TTC549 (cell line): Measurements from ENCODE around the gene PTPRM.

Source experiments
- FAIRE-seq: peaks from 2 replicates; lab custom pipeline; 2012; peaks lifted over from hg19 to GRCh38; lab: Jason Lieb, UNC

The PTPRM gene

DNA sequence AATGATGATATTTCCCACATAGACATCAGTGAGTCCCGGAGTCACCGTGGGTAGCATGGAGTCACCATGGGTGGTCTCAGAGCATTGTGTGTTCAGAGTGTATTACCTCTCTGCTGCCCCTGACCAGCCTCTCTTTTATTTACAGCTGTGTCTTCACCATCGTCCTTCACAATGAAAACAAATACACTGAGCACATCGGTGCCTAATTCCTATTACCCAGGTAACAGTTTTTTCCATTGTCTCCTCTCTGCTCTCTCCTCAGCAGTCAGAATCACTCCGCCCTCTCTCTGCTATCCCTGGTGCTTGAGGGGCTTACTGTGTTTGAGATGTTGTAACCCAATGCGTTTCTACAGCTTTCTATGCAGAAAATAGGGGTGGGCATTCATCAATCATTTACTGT, 680.6 kb downstream of the PTPRM start:
- no peak for FAIRE-seq

DNA sequence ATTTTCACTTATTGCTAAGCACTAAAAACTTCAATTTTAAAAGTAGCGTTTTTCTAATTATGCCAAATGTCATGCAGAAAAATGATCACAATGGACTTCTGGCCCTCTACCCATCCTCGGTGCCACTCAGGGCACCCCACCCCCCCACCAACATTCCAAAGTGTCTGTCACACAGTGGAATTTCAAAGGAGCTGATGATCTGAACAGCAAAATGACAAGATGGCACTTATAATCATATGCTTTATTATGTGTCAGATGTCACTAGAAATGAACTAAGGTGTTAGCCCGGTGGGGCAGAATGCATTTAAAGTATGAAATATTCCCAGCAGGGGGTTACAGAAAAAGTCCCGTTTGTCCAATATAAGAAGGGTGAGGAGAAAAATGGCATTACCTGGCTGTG, 681.5 kb downstream of the PTPRM start:
- no peak for FAIRE-seq

DNA sequence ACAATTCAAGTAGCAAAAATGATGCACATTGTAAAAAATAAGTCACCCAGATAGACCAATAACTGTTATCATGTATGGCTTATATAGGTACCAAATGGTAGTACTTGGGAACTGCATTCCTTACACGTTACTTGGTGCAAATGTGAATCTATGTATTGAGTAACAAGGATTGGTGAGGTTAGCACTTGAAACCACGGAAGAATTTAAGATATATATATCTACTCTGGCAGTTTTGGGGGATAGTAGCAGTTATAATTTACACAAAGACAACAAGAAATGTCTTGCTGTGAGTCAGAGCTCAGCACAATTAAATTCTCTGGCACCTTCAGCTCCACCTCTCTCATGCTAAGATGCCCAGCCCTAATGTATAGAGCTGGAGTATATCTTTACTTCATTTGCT, 682.7 kb downstream of the PTPRM start:
- FAIRE-seq: no peak

DNA sequence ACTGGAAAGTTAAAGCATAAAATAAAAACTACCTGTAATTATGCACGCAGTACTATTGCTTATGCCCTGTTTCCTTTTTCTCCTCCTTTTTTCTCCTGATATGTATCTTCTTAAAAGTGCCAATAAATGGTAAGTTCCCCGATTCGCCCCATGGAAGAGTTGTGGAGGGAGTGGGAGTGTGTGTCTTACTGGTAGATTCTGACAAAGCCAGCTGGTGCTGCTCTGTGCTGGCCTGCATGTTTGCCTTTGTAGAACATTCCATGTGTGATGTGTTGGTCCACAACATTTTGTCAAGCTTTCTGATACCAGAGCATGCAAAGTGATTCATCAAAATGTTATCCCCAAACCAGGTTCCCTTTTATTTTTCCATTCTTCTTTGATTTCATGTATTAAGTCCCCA, 685.3 kb downstream of the PTPRM start:
- no peak for FAIRE-seq

DNA sequence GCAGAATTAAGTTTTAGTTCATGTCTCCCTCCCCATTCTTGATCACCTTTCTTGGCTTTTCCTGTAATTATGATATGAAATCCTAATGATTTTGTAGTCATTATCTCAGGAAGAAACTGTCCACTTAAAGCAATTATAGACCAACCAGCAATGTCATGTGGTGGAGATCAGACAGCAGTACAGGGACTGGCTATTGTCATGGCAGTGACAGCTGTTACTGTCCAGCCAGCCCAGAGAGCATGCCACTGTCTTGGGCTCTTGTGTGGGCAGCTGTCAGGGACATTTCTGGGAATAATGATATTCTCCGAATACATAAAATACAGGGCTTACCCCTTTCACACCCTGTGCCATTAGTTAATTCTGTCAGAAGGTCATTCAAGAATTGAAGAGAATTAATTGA, 686.8 kb downstream of the PTPRM start:
- no peak for FAIRE-seq

DNA sequence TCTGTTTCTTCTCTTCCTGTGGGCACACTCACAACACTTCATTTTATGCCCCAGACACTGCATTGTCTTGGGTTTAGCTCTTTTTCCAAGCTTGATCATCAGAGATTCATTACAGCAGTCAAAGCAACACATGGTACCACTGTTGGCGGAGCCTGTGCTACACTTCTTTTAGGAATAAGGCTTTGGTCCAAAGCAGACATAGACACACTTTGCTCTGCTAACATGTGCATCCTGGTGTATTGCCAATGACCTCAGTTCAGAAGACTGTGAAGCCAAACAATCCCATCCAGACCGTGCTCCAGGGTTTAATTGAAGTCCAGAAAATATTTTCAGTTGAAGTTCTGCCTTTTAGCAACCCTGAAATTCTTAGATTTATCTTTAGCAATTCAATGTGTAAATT, 687.5 kb downstream of the PTPRM start:
- FAIRE-seq: no peak

DNA sequence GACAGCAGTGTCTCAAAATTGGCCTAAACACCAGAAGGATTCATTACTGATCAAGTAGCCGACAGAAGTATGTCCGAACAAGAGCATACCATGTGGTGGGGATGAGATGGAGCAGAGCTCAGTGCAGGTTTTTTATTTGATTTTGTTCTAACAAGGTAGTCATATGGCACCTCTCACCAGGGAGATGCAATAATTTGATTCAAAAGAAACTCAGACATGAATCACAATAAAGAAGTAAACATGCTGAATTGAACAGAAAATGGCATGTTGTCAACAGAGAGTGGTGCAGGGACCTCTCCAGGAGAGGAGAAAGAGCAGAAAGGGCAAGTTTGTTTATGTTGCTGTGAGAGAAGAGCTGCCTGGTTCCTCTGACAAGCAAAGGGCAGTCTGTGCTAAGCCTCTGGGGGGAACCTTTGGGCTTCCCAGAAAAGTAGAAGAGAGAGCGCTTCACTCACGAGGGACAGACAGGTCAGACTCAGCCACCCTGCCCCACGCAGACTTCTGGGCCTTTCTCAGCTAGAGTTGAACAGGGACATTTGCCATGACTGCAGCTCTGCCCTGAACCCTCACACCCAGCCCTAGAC, 690.8 kb downstream of the PTPRM start:
- no peak for FAIRE-seq

DNA sequence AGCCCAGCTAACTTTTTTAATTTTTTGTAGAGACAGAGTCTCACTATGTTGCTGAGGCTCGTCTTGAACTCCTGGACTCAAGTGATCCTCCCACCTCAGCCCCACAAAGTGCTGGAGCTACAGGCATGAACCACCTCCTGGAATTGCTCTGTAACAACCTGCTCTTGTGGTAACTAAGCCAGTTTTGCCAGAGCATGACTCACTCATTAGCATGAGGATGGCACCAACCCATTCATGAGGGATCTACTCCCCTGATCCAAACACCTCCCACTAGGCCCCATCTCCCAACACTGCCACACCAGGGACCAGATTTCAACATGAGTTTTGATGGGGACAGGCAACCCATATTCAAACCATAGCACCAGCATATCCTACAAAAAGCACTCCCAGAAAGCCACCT, 693.2 kb downstream of the PTPRM start:
- no peak for FAIRE-seq

DNA sequence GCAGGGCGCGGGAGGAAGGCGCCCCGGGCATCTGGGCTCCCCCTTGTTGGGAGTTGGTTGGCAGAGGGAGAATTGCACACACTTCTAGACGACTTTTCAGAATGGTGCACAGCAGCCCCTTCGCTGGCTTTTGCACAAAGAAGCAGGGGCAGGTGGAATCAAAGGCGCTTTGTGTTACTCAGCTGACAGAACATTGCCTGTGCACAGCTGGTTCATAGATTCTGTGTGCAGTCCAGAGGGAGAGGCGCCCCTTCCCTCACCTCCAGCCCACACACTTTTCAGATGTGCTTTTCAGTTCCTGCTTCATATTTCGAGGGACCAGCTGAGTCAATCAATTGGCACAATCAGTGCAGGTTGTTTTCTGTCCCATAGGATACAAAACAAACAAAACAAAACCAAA, 693.7 kb downstream of the PTPRM start:
- no peak for FAIRE-seq

DNA sequence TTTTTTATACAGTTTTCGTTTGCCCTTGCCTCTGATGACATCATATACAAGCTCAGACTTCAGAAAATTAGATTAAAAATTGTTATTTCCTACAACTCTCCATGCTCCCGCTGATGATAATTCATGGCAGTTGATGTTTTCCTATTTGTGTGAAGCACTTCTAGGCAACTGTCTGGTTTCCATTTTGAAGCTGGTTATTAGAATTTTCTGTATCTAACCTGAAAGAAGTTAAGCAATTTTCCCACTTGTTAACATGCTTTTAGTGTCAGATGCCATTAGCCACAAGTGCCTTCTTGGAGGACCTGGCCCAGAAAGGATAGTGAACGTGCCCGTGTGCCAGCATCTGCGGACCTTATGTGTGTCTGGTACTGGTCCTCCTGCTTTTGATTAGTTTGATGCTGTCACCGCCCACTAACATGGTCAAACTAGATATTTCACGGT, 694.6 kb downstream of the PTPRM start:
- FAIRE-seq: no peak

DNA sequence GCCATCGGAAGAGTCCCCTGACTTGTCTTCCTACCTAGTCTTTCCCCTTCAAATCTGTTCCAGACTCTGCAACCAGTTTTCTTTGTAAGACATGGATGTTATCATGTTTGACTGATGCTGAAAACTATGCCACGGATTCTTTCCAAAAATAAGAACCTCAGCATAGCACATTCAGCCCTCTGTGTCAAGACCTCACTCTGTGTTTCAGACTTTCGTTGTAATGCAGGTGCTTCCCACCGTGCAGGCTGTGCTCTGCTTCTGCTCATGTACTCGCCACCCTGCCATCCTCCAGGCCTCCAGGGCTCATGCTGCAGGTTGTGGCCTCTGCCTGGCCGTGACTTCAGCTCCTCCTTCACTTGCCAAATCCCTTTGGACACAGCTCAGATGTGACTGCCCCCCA, 695.1 kb downstream of the PTPRM start:
- no peak for FAIRE-seq

DNA sequence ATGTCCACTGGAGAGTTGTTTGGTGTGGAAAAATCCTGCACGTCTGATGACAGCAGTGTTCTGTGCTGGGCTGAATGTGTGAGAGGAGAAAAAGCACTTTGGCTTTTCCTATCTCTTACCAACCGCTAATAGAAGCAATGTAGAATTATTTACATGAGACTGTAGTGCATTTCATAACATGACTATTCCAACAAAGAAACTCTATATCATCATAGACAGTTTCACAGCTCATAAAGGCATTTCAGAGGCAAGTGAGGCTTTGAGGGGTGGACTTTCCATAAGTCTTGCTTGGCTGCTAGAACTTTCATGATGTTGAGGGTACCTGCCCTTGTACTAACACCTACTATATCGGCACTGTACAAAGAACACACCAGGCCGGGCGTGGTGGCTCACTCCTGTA, 697.0 kb downstream of the PTPRM start:
- no peak for FAIRE-seq

DNA sequence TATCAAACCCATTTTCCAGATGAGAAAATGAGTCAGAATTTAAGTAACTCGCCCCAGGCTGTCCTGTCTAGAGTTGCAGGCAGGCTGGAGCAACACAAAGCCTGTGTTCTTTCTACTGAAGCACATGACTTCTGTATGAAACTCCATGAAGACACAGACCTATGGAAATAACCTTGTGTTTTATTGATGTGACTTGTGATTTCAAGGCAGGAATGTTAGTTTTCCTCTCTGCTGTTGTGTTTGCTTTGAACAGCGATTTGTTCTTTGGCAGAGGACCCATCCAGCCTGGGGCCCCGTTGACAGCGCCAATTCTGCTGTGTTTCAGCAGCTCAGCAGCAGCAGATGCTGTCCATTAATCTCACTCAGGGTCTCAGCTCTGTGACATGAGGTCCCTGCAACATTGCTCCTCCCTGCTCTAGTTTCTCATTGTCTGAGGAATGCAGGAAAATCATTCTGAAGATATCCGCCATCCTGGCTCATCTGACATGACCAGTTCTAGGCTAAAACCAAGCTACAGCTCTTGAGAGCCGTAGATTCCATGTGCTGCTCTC, 697.8 kb downstream of the PTPRM start:
- FAIRE-seq: no peak

DNA sequence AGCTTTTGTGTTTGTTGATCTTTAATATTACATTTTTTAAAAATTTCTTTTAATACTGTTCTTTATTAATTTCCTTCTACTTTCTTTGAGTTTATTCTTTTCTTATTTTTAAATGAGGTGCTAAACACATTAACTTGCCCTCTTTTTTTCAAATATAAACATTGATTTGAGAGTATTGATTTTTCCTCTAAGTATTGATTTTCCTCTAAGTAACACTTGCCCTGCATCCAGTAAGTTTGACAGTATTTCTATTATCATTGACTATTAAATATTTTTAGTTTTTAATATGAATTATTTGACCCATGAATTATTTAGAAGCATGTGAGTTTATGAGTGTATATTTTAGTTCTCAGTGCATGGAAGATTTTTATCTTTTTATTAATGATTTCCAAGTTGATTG, 705.1 kb downstream of the PTPRM start:
- FAIRE-seq: peak; percentile 38

DNA sequence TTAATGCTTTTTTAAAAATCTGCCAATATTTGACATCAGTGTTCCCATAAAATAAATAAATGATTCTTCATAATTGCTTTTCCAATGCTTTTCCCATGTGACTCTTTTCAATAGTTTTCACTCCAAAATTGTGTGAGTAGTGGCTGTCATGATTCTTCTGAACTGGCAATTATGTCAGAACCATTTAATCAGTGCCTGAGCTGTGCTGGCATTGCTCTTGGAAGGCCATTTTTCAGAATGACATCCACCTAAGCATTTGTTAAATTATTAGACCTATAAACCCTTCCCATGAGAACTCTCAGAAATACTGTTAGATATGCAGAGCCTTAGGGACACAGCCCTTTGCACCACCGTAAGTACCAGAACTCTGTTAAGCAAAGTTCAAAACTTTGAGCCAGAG, 707.3 kb downstream of the PTPRM start:
- FAIRE-seq: no peak

DNA sequence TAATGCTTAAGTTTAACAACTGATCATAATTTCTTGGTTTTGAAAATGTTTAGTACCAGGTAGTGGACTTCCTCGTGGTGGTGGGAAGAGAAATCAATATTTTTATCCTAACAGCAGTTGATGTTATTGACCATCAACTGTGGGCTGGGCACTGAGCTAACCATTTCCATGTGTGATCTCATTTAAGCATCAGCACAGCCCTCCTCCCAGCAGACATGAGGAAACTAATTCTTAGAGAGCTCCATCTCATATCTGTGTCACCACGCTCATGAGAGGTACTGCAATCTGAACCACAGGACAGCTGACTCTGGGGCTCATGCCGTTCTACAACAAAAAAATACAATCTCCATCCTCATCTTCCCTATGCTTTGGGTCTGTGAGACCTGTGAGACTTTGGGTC, 709.3 kb downstream of the PTPRM start:
- FAIRE-seq: no peak

DNA sequence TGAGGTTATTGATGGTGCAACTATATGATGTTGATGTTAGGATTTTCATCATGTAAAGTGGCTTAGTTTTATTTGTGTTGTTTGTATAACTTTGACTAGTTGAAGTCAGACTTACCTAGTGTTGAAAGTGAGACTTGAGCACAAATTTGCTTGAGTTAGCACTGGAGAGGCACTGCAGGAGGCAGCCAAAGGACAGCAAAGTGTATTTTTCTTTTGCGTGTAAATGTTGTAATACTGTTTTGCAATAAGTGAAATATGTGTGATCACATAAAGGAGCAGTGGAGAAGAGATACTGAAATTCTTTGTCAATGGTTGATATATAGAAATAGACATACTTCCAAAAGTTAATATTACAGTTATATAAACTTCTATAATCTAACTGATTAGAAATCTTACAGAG, 710.2 kb downstream of the PTPRM start:
- FAIRE-seq: no peak

DNA sequence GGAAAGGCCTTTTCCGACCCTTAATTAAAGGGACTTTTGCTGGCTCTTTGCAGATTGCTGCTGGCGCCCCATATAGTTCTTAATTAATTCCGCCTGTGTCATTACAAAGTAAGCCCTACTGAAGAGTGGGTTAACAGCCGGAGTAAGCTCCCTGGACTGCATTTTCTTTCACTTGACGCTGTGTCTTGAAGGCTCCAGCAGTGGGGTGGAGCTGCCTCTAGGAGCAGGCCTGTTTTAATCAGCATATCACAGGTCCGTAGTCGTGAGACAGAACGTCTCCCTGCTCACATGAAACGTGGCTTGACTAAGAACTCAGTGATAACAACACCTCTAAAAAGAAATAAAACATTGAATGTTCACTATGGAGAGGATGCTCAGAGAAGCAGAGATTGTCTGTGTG, 712.2 kb downstream of the PTPRM start:
- no peak for FAIRE-seq

DNA sequence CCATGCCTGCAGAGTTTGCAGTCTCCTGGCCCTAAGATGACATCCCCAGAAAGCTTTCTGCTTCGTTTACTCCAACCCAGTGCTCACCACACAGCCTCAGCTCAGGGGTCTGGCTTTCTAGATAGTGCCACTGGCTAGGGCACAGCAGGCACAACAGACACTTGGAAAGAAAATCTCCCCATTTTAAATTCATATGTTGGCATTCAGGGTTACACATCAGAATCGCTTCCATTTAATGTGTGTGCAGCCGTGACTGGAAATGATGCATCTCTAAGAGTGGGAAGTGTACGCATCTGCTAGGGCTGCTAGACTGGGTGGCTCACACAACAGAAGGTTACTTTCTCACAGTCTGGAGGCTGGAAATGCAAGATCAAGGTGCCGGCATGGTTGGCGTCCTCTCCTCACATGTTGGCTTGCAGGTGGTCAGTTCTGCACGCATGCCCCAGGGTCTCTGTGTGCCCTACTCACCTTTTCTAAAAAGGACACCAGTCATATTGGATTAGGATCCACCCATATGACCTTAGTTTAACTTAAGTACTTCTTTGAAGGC, 712.7 kb downstream of the PTPRM start:
- no peak for FAIRE-seq

DNA sequence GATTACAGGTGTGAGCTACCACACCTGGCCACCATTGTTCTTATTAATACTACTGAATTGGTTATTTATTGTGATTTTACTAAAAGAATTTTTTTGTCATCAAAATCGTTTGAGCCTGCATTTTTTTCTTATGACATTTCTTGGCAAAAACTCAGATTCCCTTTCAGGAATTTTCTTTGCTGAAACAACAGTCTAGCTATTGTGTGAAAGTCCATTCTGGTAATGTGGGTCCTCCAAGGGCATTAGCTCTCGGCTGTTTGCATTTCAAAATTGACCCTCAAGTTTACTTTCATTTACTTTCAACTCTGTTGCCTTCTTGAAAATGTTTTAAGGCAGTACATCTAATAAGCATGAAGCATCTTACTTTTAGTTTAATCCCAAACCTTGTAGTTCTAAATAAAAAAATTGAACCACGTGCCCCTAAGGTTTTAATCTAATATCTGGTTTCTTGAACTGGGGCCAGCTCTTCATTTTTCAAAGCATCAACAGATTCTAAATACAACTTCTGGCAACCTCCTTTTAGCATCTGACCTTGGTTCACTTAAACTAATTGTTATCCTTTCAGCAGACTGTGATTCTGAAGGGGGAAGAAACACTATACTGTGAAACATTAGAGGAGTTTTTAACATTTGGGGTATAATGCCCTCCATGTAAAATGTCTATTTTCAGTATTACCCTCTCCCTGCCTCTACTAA, 716.9 kb downstream of the PTPRM start:
- no peak for FAIRE-seq

DNA sequence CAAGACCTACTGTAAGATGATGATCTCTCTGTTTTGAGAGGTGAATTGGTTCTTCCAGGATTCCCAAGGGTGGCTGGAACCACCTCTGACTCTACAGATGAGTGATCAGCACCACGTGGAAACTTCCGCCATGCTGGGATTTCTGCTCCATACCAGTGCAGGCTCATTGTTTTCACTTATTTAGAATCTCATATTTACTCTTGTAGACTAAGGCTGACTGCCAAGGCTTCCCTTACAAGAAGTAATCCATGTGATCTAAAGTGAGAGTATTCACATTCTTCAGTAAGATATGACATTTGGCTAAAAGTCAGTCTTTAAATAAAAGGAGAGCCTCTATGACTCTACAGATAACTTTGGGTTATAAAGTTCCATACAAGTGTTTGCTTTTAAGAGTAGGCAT, 719.2 kb downstream of the PTPRM start:
- no peak for FAIRE-seq

DNA sequence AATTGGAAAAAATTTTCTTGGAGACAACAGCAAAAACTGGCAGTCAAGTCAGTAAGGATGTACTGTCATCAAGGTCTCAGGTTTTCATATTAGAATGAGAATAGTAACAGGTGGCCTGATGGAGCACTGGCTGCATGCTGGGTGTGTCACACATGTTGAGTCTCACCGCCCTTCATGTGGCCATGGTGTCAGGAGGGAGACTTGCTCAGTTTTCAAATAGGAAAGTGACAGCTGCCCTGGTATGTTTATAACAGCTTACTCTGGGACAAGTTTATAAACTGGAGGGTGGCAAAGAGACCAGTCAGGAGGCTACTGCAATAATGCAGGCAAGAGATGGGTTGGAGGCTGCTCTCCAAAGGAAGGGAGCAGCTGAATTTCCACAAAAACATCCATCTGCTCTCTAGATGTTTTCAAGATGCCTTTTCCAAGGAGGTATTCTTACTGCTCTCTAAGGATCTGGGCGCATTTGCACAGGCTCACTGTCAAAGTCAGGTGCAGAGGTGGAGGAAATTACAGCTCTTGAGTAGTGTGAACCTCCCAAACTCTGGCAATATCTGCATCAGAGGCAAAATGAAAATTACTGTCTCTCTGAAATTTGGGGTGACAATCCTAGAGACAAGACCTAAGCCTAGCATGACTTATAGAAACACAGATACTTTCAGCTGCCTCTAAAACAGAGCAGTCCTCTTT, 720.2 kb downstream of the PTPRM start:
- no peak for FAIRE-seq

DNA sequence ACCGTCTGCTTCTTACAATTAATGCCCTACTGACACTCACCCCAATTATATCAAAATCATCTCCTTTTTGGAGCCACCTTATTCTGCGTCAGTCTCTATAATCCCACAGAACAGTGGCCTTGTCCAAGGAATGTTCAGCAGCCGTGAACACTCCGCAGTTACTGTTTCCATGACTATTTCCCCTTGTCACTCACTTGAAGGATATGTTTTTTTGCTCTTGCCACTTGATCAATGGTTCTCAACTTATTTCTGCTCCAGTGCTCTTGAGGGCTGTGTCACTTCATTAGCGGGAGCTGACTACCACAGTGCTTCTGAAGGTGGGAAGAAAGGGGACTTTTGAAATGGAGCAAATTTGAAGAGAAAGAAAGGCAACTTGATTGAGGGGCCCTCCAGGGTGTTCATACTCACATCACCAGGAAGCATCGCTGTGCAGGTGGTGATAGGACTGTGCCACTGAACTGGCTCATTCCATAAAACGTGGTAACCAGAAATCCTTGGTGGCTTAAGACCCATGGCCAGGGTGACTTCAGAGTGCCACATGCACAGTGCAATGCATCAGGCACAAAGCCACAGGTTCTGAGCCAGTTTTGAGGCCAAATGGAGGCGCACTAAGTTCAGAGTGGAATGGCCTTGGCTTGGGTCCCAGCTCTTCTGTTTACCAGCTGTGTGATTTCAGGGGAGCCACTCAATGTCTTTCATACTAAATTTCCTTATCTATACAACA, 721.5 kb downstream of the PTPRM start:
- FAIRE-seq: no peak
